Endothelial cell of umbilical vein (primary cell): ENCODE measurements around the gene YARS2.

ENCODE experiments used
- CTCF ChIP-seq, 2 donors: IDR thresholded peaks; 1 replicate in 1 of 2; 2 replicates in 1 of 2; pipeline ENCODE4 v1.5.1; 2011; ENCODE audit warnings: low read length in 2 of 2, mild to moderate bottlenecking in 2 of 2, moderate library complexity in 2 of 2, control low read depth in 1 of 2, inconsistent platforms in 1 of 2, low read depth in 1 of 2; ENCODE audit not compliant: insufficient read depth in 1 of 2; ENCODE audit errors: extremely low read depth in 1 of 2
- JUN ChIP-seq: IDR thresholded peaks from 2 replicates; pipeline ENCODE4 v1.6.1; 2011; ENCODE audit warnings: borderline replicate concordance, low read depth; ENCODE audit not compliant: insufficient read length, insufficient read depth
- MYC ChIP-seq: IDR thresholded peaks from one replicate; pipeline ENCODE4 v1.6.1; 2011; ENCODE audit warnings: mild to moderate bottlenecking, low read depth, low read length

GRCh38 chr12:32737715-32738114, 18.0 kb downstream of the YARS2 start:
- TF ChIP-seq CTCF (IDR thresholded peaks at IDR 0.05; ENCODE audit: extremely low read depth in 1 of 2, insufficient read depth in 1 of 2, low read depth in 1 of 2, low read length in 2 of 2) = no peak
- no peak for TF ChIP-seq JUN
- no peak for TF ChIP-seq MYC
